Measurements from ENCODE around the gene ACAA1. TPM values are rescaled to one million over a fixed set of nuclear protein-coding genes. Genes with fewer than 3 reads are reported as not detected.

The ACAA1 gene
- polyA plus RNA-seq, 1 donor from 2014 or later: 41.8 TPM

GRCh38 chr3:38121832-38122461 is 15.0 kb downstream of the ACAA1 start:
- peak overlapping the region in 1 of 3 donors; percentile 19 for H3K27ac Mint-ChIP-seq
- peaks cover 9% of the 10 kb centered on the region for H3K36me3 Mint-ChIP-seq

GRCh38 chr3:38121451-38121831 is 15.5 kb downstream of the ACAA1 start:
- H3K4me3 Mint-ChIP-seq: no peak overlapping the region
- no peaks in the 10 kb centered on the region for H3K27me3 Mint-ChIP-seq
- peaks cover 0 to 6% (median 0%) of the 10 kb centered on the region in 3 donors for H3K4me1 Mint-ChIP-seq
- H3K9me3 Mint-ChIP-seq: no peaks in the 10 kb centered on the region
- peak overlapping the region in 1 of 3 donors; percentile 19 for H3K27ac Mint-ChIP-seq
- H3K36me3 Mint-ChIP-seq: peaks cover 9% of the 10 kb centered on the region

More at GRCh38 chr3:38121832-38122461, 15.0 kb downstream of the ACAA1 start:
- no peak overlapping the region for H3K4me3 Mint-ChIP-seq
- no peaks in the 10 kb centered on the region for H3K9me3 Mint-ChIP-seq
- no peaks in the 10 kb centered on the region for H3K27me3 Mint-ChIP-seq
- H3K4me1 Mint-ChIP-seq: peaks cover 0 to 6% (median 0%) of the 10 kb centered on the region in 3 donors

GRCh38 chr3:38120693-38121450 is 16.1 kb downstream of the ACAA1 start:
- peaks cover 0 to 8% (median under 1%) of the 10 kb centered on the region in 3 donors for H3K4me1 Mint-ChIP-seq
- H3K27me3 Mint-ChIP-seq: no peaks in the 10 kb centered on the region
- H3K36me3 Mint-ChIP-seq: peaks cover 9% of the 10 kb centered on the region
- no peak overlapping the region for H3K4me3 Mint-ChIP-seq
- H3K9me3 Mint-ChIP-seq: no peaks in the 10 kb centered on the region
- H3K27ac Mint-ChIP-seq: no peak overlapping the region

GRCh38 chr3:38119821-38120692 is 16.9 kb downstream of the ACAA1 start:
- Mint-ChIP-seq H3K4me3 (no peak overlapping the region), H3K36me3 (peaks cover 9% of the 10 kb centered on the region), H3K9me3 (no peaks in the 10 kb centered on the region), H3K27me3 (peaks cover 2% of the 10 kb centered on the region), H3K4me1 (peaks cover 0 to 15% (median 8%) of the 10 kb centered on the region in 3 donors), H3K27ac (no peak overlapping the region)

- Mint-ChIP-seq H3K27me3 (peaks cover 2% of the 10 kb centered on the region), H3K4me1 (peaks cover 0 to 20% (median 11%) of the 10 kb centered on the region in 3 donors), H3K27ac (peak overlapping the region in 1 of 3 donors; percentile 52), H3K9me3 (no peaks in the 10 kb centered on the region), H3K36me3 (peaks cover 9% of the 10 kb centered on the region), H3K4me3 (no peak overlapping the region)
These were observed 17.7 kb downstream of the ACAA1 start for GRCh38 chr3:38119248-38119544.

- peak overlapping the region in 1 of 3 donors; percentile 52 for H3K27ac Mint-ChIP-seq
- peaks cover 7% of the 10 kb centered on the region for H3K36me3 Mint-ChIP-seq
- H3K4me1 Mint-ChIP-seq: peaks cover 0 to 20% (median 11%) of the 10 kb centered on the region in 3 donors
- peaks cover 2% of the 10 kb centered on the region for H3K27me3 Mint-ChIP-seq
- no peaks in the 10 kb centered on the region for H3K9me3 Mint-ChIP-seq
- no peak overlapping the region for H3K4me3 Mint-ChIP-seq
These were observed 18.3 kb downstream of the ACAA1 start for GRCh38 chr3:38118421-38119247.

GRCh38 chr3:38117748-38118420 is 19.0 kb downstream of the ACAA1 start:
- Mint-ChIP-seq H3K36me3 (peaks cover 5% of the 10 kb centered on the region), H3K27ac (no peak overlapping the region), H3K27me3 (peaks cover 2% of the 10 kb centered on the region), H3K9me3 (no peaks in the 10 kb centered on the region), H3K4me3 (no peak overlapping the region), H3K4me1 (peaks cover 0 to 20% (median 11%) of the 10 kb centered on the region in 3 donors)

GRCh38 chr3:38117163-38117716 is 19.7 kb downstream of the ACAA1 start:
- Mint-ChIP-seq H3K9me3 (no peaks in the 10 kb centered on the region), H3K36me3 (peaks cover 5% of the 10 kb centered on the region), H3K27me3 (peaks cover 2% of the 10 kb centered on the region), H3K4me3 (no peak overlapping the region), H3K4me1 (peaks cover 0 to 20% (median 11%) of the 10 kb centered on the region in 3 donors), H3K27ac (no peak overlapping the region)

- Mint-ChIP-seq H3K27me3 (peaks cover 2% of the 10 kb centered on the region), H3K27ac (no peak overlapping the region), H3K36me3 (peaks cover 2% of the 10 kb centered on the region), H3K4me3 (no peak overlapping the region), H3K9me3 (no peaks in the 10 kb centered on the region), H3K4me1 (peaks cover 0 to 20% (median 11%) of the 10 kb centered on the region in 3 donors)
These were observed 20.3 kb downstream of the ACAA1 start for GRCh38 chr3:38116471-38117162.

- H3K9me3 Mint-ChIP-seq: no peaks in the 10 kb centered on the region
- H3K36me3 Mint-ChIP-seq: peaks cover 2% of the 10 kb centered on the region
- H3K27me3 Mint-ChIP-seq: peaks cover 2% of the 10 kb centered on the region
- peaks cover 0 to 20% (median 11%) of the 10 kb centered on the region in 3 donors for H3K4me1 Mint-ChIP-seq
- H3K4me3 Mint-ChIP-seq: peak overlapping the region in 2 of 4 donors; percentile 48 to 76
- H3K27ac Mint-ChIP-seq: peak overlapping the region in 1 of 3 donors; percentile 83
These were observed 21.1 kb downstream of the ACAA1 start for GRCh38 chr3:38115645-38116427.

- Mint-ChIP-seq H3K27ac (peak overlapping the region in 1 of 3 donors; percentile 83), H3K36me3 (peaks cover 2% of the 10 kb centered on the region), H3K4me1 (peaks cover 0 to 20% (median 11%) of the 10 kb centered on the region in 3 donors), H3K27me3 (peaks cover 2% of the 10 kb centered on the region), H3K4me3 (peak overlapping the region in 2 of 4 donors; percentile 51 to 76), H3K9me3 (no peaks in the 10 kb centered on the region)
These were observed 21.9 kb downstream of the ACAA1 start for GRCh38 chr3:38114875-38115644.

Measured in IgD-negative memory B cell (primary cell).